ENCODE results near the gene ITGB3BP.

ITGB3BP gene

GRCh38 chr1:63414691-63415365 lies 108.2 kb downstream of the ITGB3BP start:
- no peak for DNase-seq

GRCh38 chr1:63413394-63413793 lies 109.6 kb downstream of the ITGB3BP start:
- no peak for DNase-seq

GRCh38 chr1:63411066-63411465 lies 112.0 kb downstream of the ITGB3BP start:
- no peak for DNase-seq

GRCh38 chr1:63408331-63408730 lies 114.7 kb downstream of the ITGB3BP start:
- no peak for DNase-seq

GRCh38 chr1:63407002-63407401 lies 116.0 kb downstream of the ITGB3BP start:
- DNase-seq: no peak

GRCh38 chr1:63405987-63406386 lies 117.0 kb downstream of the ITGB3BP start:
- no peak for DNase-seq

- no peak for DNase-seq
These were observed 118.0 kb downstream of the ITGB3BP start for GRCh38 chr1:63405021-63405420.

- DNase-seq: no peak
These were observed 119.6 kb downstream of the ITGB3BP start for GRCh38 chr1:63403386-63403785.

- no peak for DNase-seq
These were observed 121.1 kb downstream of the ITGB3BP start for GRCh38 chr1:63401945-63402344.

Measured in CD4-positive, alpha-beta T cell treated with Interleukin-12 subunit alpha and Interleukin-12 subunit beta, for 1 hour (primary cell).